DOHH2 (cell line): ENCODE data around the gene CPEB1.

Source experiments
- H3F3A ChIP-seq: fragments of 200-600 bp; sonication (generic), shearing (Covaris generic); 2 replicates; pipeline ENCODE4 v1.6.0; 2016; ENCODE audit warnings: antibody characterized with exemption, mild to moderate bottlenecking; ENCODE audit not compliant: control insufficient read depth, insufficient read depth
- H3K27ac ChIP-seq: fragments of 200-600 bp; sonication (generic); 2 replicates; pipeline ENCODE4 v1.5.1; 2014; ENCODE audit warnings: low read depth, mild to moderate bottlenecking, low read length, moderate library complexity
- H3K27me3 ChIP-seq: fragments of 200-600 bp; sonication (generic); 2 replicates; pipeline ENCODE4 v1.6.1; 2014; ENCODE audit warnings: mild to moderate bottlenecking, low read length, mixed read lengths; ENCODE audit not compliant: control insufficient read depth
- H3K36me3 ChIP-seq: fragments of 200-600 bp; sonication (generic); 2 replicates; pipeline ENCODE4 v1.6.1; 2014; ENCODE audit warnings: mild to moderate bottlenecking, low read length, moderate library complexity, mixed read lengths; ENCODE audit not compliant: control insufficient read depth
- H3K4me1 ChIP-seq: fragments of 200-600 bp; sonication (generic); 2 replicates; pipeline ENCODE4 v1.6.1; 2014; ENCODE audit warnings: mild to moderate bottlenecking, low read length, mixed read lengths; ENCODE audit not compliant: control insufficient read depth
- H3K4me2 ChIP-seq: fragments of 200-600 bp; sonication (generic); 2 replicates; pipeline ENCODE4 v1.6.0; 2014; ENCODE audit warnings: mild to moderate bottlenecking, low read length, moderate library complexity
- H3K4me3 ChIP-seq: fragments of 200-600 bp; sonication (generic); 2 replicates; pipeline ENCODE4 v1.5.1; 2014; ENCODE audit warnings: mild to moderate bottlenecking, low read length, mixed read lengths
- H3K79me2 ChIP-seq: fragments of 200-600 bp; sonication (generic); 2 replicates; pipeline ENCODE4 v1.6.1; 2014; ENCODE audit warnings: mild to moderate bottlenecking, low read length, mixed read lengths; ENCODE audit not compliant: control insufficient read depth
- H3K9me2 ChIP-seq: fragments of 200-600 bp; sonication (generic); replicated peaks from 2 replicates; pipeline ENCODE4 v1.6.1; 2014; ENCODE audit warnings: mild to moderate bottlenecking, low read length, mixed read lengths; ENCODE audit not compliant: control insufficient read depth
- H3K9me3 ChIP-seq: fragments of 200-600 bp; sonication (generic); 2 replicates; pipeline ENCODE4 v1.6.1; 2014; ENCODE audit warnings: antibody characterized with exemption, low read length, mixed read lengths; ENCODE audit not compliant: control insufficient read depth, insufficient read depth
- H4K20me1 ChIP-seq: fragments of 200-600 bp; sonication (generic); 2 replicates; pipeline ENCODE4 v1.6.0; 2014; ENCODE audit warnings: low read depth, mild to moderate bottlenecking, antibody characterized with exemption, low read length, moderate library complexity; ENCODE audit not compliant: control insufficient read depth, insufficient read depth
- EZH2phosphoT487 ChIP-seq: fragments of 200-600 bp; sonication (generic); IDR thresholded peaks from 2 replicates; pipeline ENCODE4 v1.6.1; 2017; ENCODE audit warnings: borderline replicate concordance, mild to moderate bottlenecking, antibody characterized with exemption, low read length, moderate library complexity, mixed read lengths
- TF ChIP-seq, protein P1 (sequence below): fragments of 200-600 bp; sonication (generic); IDR thresholded peaks from one replicate; pipeline ENCODE4 v1.5.1; 2014; ENCODE audit warnings: antibody characterized with exemption, mild to moderate bottlenecking, low read depth, low read length; ENCODE audit not compliant: poor library complexity, severe bottlenecking

Gene CPEB1

DNA sequence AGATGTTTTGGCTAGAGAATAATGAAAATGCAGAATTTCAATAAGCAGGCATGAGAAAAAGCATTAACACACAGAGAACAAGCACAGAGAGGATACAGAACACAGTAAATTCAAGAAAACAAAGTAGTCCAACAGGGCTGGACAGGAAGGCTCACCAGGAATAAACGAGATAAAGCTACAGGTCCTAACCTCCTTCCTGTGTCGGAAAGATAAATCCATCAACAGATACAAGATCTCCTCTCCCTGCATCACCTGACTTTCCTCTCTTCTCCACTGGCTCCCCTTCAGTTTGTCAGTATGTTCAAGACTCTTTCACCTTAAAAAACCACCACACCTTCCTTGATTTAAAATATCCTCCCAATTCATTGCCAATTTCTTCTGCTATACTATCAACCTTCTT is 11.4 kb downstream of the CPEB1 start:
- Histone ChIP-seq H3K36me3 (no peaks in the 10 kb centered on the region), H3F3A (no peaks in the 10 kb centered on the region), H3K4me3 (no peak overlapping the region), H3K9me2 (no peaks in the 10 kb centered on the region), H3K4me2 (no peak overlapping the region), H3K27ac (no peak overlapping the region), H3K27me3 (peaks cover 18% of the 10 kb centered on the region), H4K20me1 (no peaks in the 10 kb centered on the region), H3K79me2 (no peaks in the 10 kb centered on the region), H3K4me1 (no peaks in the 10 kb centered on the region), H3K9me3 (no peaks in the 10 kb centered on the region)
- TF ChIP-seq EZH2phosphoT487: no peak
- TF ChIP-seq, protein P1, sequence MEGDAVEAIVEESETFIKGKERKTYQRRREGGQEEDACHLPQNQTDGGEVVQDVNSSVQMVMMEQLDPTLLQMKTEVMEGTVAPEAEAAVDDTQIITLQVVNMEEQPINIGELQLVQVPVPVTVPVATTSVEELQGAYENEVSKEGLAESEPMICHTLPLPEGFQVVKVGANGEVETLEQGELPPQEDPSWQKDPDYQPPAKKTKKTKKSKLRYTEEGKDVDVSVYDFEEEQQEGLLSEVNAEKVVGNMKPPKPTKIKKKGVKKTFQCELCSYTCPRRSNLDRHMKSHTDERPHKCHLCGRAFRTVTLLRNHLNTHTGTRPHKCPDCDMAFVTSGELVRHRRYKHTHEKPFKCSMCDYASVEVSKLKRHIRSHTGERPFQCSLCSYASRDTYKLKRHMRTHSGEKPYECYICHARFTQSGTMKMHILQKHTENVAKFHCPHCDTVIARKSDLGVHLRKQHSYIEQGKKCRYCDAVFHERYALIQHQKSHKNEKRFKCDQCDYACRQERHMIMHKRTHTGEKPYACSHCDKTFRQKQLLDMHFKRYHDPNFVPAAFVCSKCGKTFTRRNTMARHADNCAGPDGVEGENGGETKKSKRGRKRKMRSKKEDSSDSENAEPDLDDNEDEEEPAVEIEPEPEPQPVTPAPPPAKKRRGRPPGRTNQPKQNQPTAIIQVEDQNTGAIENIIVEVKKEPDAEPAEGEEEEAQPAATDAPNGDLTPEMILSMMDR: no peak

DNA sequence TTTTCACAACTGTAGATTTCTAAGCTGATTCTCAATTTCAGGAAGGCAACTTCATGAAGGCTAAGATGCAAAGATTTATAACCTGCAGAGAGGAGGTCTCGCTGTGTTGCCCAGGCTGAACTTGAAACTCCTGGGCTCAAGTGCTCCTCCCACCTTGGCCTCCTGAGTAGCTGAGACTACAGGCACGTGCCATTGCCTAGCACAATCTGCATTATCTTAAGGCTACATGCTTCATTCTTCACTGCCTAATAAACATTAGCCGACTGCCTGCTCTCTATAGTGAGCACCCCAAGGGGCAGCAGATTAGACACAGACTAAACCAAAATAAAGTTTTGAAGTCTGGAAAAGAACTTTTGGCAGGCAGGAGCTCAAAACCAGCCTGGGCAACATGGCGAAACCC is 17.1 kb downstream of the CPEB1 start:
- Histone ChIP-seq H3K27me3 (no peaks in the 10 kb centered on the region), H3K4me1 (no peaks in the 10 kb centered on the region), H3K9me3 (no peaks in the 10 kb centered on the region), H3K4me3 (no peak overlapping the region), H3F3A (no peaks in the 10 kb centered on the region), H3K27ac (no peak overlapping the region), H3K9me2 (no peaks in the 10 kb centered on the region), H4K20me1 (no peaks in the 10 kb centered on the region), H3K36me3 (no peaks in the 10 kb centered on the region), H3K4me2 (no peak overlapping the region), H3K79me2 (no peaks in the 10 kb centered on the region)
- TF ChIP-seq, protein P1: no peak

DNA sequence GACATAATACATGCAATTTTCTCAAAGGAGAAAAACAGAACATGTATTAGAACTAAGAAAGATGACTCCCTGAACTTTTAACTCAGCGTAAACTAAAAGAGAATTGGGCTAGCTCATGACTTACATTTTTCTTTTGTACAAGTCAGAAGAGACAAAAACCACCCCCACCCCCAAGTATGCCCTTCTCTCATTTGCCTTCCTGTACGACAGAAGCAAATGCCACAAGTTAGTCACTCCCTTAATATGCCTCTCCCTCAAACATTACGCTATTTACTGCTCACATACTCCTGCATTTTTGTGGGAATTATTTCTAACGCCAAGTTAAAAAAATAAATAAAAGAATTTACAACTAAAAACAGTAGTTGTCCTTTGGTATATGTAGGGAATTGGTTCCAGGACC is 22.0 kb downstream of the CPEB1 start:
- Histone ChIP-seq H4K20me1 (no peaks in the 10 kb centered on the region), H3K4me1 (no peaks in the 10 kb centered on the region), H3F3A (no peaks in the 10 kb centered on the region), H3K27ac (no peak overlapping the region), H3K79me2 (no peaks in the 10 kb centered on the region), H3K9me3 (no peaks in the 10 kb centered on the region), H3K4me2 (no peak overlapping the region), H3K4me3 (no peak overlapping the region), H3K27me3 (no peaks in the 10 kb centered on the region), H3K36me3 (no peaks in the 10 kb centered on the region), H3K9me2 (no peaks in the 10 kb centered on the region)
- no peak for TF ChIP-seq EZH2phosphoT487
- TF ChIP-seq, protein P1: no peak

DNA sequence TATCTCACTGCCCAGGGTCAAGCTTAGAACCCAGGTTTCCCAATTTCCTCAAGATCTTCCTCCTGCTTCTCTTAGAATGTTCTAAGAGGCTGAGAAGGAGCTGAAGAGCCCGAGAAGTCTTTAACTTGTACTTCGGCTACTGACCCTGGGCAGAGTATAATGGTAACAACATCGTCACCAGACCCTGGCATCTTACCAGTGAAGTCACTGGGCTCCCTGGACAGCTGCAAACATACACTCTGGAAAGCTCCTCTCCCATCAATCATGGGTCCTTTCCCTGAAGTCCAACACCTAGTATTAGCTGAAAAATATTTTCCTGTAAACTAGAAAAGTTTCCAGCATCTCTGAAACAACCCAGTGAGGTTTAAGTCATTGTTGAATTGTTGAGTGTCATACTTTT is 22.7 kb downstream of the CPEB1 start:
- H4K20me1 ChIP-seq: no peaks in the 10 kb centered on the region
- no peaks in the 10 kb centered on the region for H3K36me3 ChIP-seq
- H3K27me3 ChIP-seq: no peaks in the 10 kb centered on the region
- H3K4me2 ChIP-seq: no peak overlapping the region
- no peaks in the 10 kb centered on the region for H3K79me2 ChIP-seq
- H3K4me3 ChIP-seq: no peak overlapping the region
- no peaks in the 10 kb centered on the region for H3F3A ChIP-seq
- H3K27ac ChIP-seq: no peak overlapping the region
- TF ChIP-seq, protein P1: no peak
- TF ChIP-seq EZH2phosphoT487: no peak
- no peaks in the 10 kb centered on the region for H3K4me1 ChIP-seq
- H3K9me2 ChIP-seq: no peaks in the 10 kb centered on the region
- H3K9me3 ChIP-seq: no peaks in the 10 kb centered on the region
